Nucleus accumbens (tissue), 56 donors: ENCODE results near the gene SHPK.

Source experiments
- DNase-seq, 56 donors: peaks; one replicate each; lab custom pipeline; 2025; lab: John Stamatoyannopoulos, UW

Gene SHPK

GRCh38 chr17:3558603-3559269 lies 77.3 kb downstream of the SHPK start:
- DNase-seq: no peak
